NCI-H2107 (cell line): Measurements from ENCODE around the gene HLA-G.
"Not testable (repeated sequence)": the region's sequence is repeated elsewhere in the genome, so short reads cannot be mapped to it uniquely, and the experiment has no call there.

Experiments used
- DNase-seq: peaks from one replicate; lab custom pipeline; 2025; lab: John Stamatoyannopoulos, UW

Gene HLA-G

DNA sequence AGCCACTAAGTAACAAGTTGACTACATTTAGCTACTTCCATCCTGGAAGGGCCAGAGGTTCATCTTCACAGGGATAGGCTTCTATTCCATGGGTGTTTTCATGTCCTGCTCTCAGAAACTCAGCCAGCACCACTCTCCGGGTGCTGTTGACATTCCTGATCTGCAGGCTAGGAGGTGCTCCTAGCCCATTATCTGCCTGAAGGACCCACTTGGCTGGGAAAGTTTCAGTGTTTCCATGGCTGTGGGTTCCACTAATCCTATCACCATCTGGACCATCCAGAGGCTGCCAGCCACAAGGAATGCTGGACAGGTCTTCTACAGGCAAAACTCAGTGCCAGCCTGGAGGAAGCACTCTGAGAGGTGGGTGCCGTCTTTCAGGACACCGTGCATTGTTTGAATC lies 45.2 kb downstream of the HLA-G start:
- no peak for DNase-seq

DNA sequence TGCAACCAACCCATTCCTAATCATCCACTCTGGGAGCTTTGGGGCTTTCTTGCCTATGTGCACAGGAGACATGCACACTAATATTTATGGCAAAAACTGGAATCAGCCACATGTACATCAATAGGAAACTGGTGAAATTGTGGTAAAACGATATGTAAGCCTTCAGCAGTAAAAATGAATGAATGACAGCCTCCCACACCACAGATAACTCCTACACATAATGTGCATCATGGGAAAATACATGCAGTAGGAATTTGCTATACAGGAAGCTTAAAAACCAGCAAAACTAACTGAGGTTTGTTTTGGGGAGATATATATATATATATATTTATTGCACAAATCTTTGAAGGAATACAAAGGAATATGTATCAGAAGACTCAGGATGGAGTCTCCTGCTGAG lies 47.6 kb downstream of the HLA-G start:
- no peak for DNase-seq

DNA sequence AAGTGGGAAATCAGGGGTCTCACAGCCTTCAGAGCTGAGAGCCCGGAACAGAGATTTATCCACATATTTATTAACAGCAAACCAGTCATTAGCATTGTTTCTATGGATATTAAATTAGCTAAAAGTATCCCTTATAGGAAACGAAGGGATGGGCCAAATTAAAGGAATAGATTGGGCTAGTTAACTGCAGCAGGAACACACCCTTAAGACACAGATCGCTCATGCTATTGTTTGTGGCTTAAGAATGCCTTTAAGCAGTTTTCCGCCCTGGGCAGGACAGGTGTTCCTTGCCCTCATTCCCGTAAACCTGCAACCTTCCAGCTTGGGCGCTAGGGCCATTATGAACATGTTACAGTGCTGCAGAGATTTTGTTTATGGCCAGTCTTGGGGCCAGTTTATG lies 48.1 kb downstream of the HLA-G start:
- DNase-seq = not testable (repeated sequence)
